OCI-LY7 (cell line): ENCODE results near the gene UQCRC2.

ENCODE experiments used
- EZH2phosphoT487 ChIP-seq: fragments of 200-600 bp; sonication (generic); IDR thresholded peaks from 2 replicates; pipeline ENCODE4 v1.6.1; 2018; ENCODE audit warnings: low read depth, borderline replicate concordance, mild to moderate bottlenecking, mixed run types, antibody characterized with exemption, low read length, moderate library complexity, mixed read lengths
- TF ChIP-seq, protein P1 (sequence below): fragments of 200-600 bp; sonication (generic); conservative IDR thresholded peaks from 2 replicates; pipeline ENCODE4 v1.5.1; 2014; ENCODE audit warnings: mild to moderate bottlenecking, antibody characterized with exemption, low read length, moderate library complexity, mixed read lengths

DNA sequence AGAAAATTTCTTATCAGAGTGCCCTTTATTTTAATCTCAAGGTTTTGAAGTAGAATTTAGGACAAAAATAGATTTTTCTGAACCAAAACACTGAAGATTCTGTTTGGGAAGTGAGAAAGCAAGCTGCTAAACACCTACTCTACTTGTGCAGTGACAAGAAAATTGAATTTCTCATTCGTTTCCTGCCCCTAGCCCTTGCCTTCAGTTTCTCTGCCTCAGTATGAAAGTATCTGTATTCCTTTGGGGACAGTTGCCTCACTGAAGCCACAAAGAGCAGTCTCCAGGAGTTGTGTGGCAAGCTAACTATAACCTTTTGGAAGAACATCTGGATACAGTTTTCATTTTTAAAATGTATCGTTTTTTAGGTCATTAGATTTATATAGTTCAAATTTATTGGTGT, 74.5 kb downstream of the UQCRC2 start:
- no peak for TF ChIP-seq EZH2phosphoT487
- TF ChIP-seq, protein P1, sequence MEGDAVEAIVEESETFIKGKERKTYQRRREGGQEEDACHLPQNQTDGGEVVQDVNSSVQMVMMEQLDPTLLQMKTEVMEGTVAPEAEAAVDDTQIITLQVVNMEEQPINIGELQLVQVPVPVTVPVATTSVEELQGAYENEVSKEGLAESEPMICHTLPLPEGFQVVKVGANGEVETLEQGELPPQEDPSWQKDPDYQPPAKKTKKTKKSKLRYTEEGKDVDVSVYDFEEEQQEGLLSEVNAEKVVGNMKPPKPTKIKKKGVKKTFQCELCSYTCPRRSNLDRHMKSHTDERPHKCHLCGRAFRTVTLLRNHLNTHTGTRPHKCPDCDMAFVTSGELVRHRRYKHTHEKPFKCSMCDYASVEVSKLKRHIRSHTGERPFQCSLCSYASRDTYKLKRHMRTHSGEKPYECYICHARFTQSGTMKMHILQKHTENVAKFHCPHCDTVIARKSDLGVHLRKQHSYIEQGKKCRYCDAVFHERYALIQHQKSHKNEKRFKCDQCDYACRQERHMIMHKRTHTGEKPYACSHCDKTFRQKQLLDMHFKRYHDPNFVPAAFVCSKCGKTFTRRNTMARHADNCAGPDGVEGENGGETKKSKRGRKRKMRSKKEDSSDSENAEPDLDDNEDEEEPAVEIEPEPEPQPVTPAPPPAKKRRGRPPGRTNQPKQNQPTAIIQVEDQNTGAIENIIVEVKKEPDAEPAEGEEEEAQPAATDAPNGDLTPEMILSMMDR = no peak
